PC-9 (cell line): ENCODE results near the gene SEZ6L. TPM values are rescaled to one million over a fixed set of nuclear protein-coding genes. Genes with fewer than 3 reads are reported as not detected.
A peak's percentile ranks its signal among the peaks of the same experiment; 100 is the strongest.

ENCODE experiments used
- BruUV-seq: library from RNA; stranded (reverse); fragments of 400-500 nt; replicated peaks from 2 replicates; lab custom pipeline; 2021; lab: Mats Ljungman, UMichigan
- CTCF ChIA-PET: fragments of 300-600 bp; sonication (Branson Sonifier 250); formaldehyde crosslinking; loops from one replicate; lab custom pipeline; 2022; ENCODE audit warnings: antibody characterized with exemption; lab: Charles Lee
- POLR2A ChIA-PET: fragments of 300-600 bp; sonication (Branson Sonifier 250); formaldehyde crosslinking; loops from one replicate; lab custom pipeline; 2022; ENCODE audit warnings: antibody characterized with exemption; ENCODE audit not compliant: unreplicated experiment; lab: Charles Lee
- DNase-seq, 2 experiments: peaks; one replicate each; pipeline versions ENCODE4 v3.0.0 to v3.0.0-alpha.2; 2015 to 2022; ENCODE audit warnings: mixed read lengths in 1 of 2
- H2AFZ ChIP-seq: fragments of 200-600 bp; sonication (generic); 2 replicates; pipeline ENCODE4 v1.8.1; 2017; ENCODE audit warnings: antibody characterized with exemption
- H3F3A ChIP-seq: fragments of 200-600 bp; sonication (generic); 2 replicates; pipeline ENCODE4 v1.8.1; 2017; ENCODE audit warnings: antibody characterized with exemption, mild to moderate bottlenecking, low read depth; ENCODE audit not compliant: insufficient read depth
- H3K27ac ChIP-seq: fragments of 200-600 bp; sonication (generic); 2 replicates; pipeline ENCODE4 v1.6.1; 2016; ENCODE audit warnings: mixed run types
- H3K27me3 ChIP-seq: fragments of 200-600 bp; sonication (generic); 2 replicates; pipeline ENCODE4 v1.6.1; 2016; ENCODE audit warnings: low read depth, mixed run types; ENCODE audit not compliant: insufficient read depth
- H3K36me3 ChIP-seq: fragments of 200-600 bp; sonication (generic); 2 replicates; pipeline ENCODE4 v1.6.1; 2016; ENCODE audit warnings: low read depth, mixed run types
- H3K4me1 ChIP-seq: fragments of 200-600 bp; sonication (generic); replicated peaks from 2 replicates; pipeline ENCODE4 v1.6.1; 2016; ENCODE audit warnings: mixed run types; ENCODE audit not compliant: insufficient read depth
- H3K4me2 ChIP-seq: fragments of 200-600 bp; sonication (generic); 2 replicates; pipeline ENCODE4 v1.6.1; 2017; ENCODE audit warnings: mixed run types
- H3K4me3 ChIP-seq: fragments of 200-600 bp; sonication (generic); 2 replicates; pipeline ENCODE4 v1.6.1; 2016; ENCODE audit warnings: mixed run types
- H3K79me2 ChIP-seq: fragments of 200-600 bp; sonication (generic); 2 replicates; pipeline ENCODE4 v1.6.1; 2017; ENCODE audit warnings: low read depth, mixed run types
- H3K9me2 ChIP-seq: fragments of 200-600 bp; sonication (generic); 2 replicates; pipeline ENCODE4 v1.8.1; 2017; ENCODE audit warnings: mild to moderate bottlenecking; ENCODE audit not compliant: insufficient read depth
- H3K9me3 ChIP-seq: fragments of 200-600 bp; sonication (generic); 2 replicates; pipeline ENCODE4 v1.8.1; 2016; ENCODE audit warnings: low read depth; ENCODE audit not compliant: insufficient read depth
- H4K20me1 ChIP-seq: fragments of 200-600 bp; sonication (generic); 2 replicates; pipeline ENCODE4 v1.8.1; 2017; ENCODE audit not compliant: insufficient read depth
- CTCF ChIP-seq: fragments of 200-600 bp; sonication (generic); conservative IDR thresholded peaks from 2 replicates; pipeline ENCODE4 v1.6.1; 2017; ENCODE audit warnings: mixed run types, antibody characterized with exemption, mild to moderate bottlenecking, moderate library complexity
- EZH2 ChIP-seq: fragments of 200-600 bp; sonication (generic); IDR thresholded peaks from 2 replicates; pipeline ENCODE4 v1.8.0; 2017; ENCODE audit warnings: antibody characterized with exemption, low read depth
- intact Hi-C: fragments of 100-400 bp; cut with micrococcal nuclease; formaldehyde crosslinking; loops from one replicate; pipeline ENCODE4 v1.10.0; 2022; ENCODE audit not compliant: unreplicated experiment
- total RNA-seq: library from RNA; stranded (reverse); gene quantifications from 2 replicates; pipeline ENCODE4 v1.2.3, GENCODE V29; 2021

SEZ6L gene
- total RNA-seq, 1 experiment from 2014 or later = not detected

DNA sequence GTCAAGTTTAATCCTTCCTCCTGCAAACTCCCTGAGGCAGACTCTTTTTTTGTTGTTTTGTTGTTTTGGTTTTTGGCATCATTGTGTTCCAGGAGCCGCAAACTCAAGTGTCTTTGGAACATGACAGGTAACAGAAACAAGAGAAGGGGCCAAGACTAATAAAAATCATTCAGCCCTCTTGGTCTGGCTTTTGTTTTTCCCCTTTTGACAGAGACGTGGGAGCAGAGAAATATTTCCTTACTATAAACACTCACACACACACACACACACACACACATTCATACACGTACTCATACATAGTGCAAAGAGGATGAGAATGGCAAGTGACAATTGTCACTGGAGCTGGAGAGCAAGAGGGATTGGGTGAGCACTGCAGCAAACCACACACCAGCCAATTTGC, 249.4 kb downstream of the SEZ6L start:
- H3K4me1 ChIP-seq = no peaks in the 10 kb centered on the region
- H3K4me3 ChIP-seq = no peak overlapping the region
- H3K9me3 ChIP-seq = peaks cover 11% of the 10 kb centered on the region
- H3K4me2 ChIP-seq = no peak overlapping the region
- no TSS peak for BruUV-seq
- no peaks in the 10 kb centered on the region for H3F3A ChIP-seq
- H3K79me2 ChIP-seq = no peaks in the 10 kb centered on the region
- no peaks in the 10 kb centered on the region for H3K9me2 ChIP-seq
- CTCF ChIA-PET = no interaction called here
- H2AFZ ChIP-seq = no peak overlapping the region
- H3K27ac ChIP-seq = no peak overlapping the region
- TF ChIP-seq EZH2 (no peak), CTCF (no peak)
- H3K27me3 ChIP-seq = peaks cover 94% of the 10 kb centered on the region
- DNase-seq = no peak
- POLR2A ChIA-PET = no interaction called here
- no peaks in the 10 kb centered on the region for H4K20me1 ChIP-seq
- intact Hi-C loops = no loop called here
- no peaks in the 10 kb centered on the region for H3K36me3 ChIP-seq

- H4K20me1 ChIP-seq = no peaks in the 10 kb centered on the region
- H2AFZ ChIP-seq = no peak overlapping the region
- no peaks in the 10 kb centered on the region for H3F3A ChIP-seq
- POLR2A ChIA-PET = no interaction called here
- H3K9me3 ChIP-seq = peaks cover 12% of the 10 kb centered on the region
- CTCF ChIA-PET = no interaction called here
- H3K4me3 ChIP-seq = no peak overlapping the region
- TF ChIP-seq CTCF (no peak), EZH2 (no peak)
- H3K79me2 ChIP-seq = no peaks in the 10 kb centered on the region
- no TSS peak for BruUV-seq
- no peak overlapping the region for H3K27ac ChIP-seq
- H3K36me3 ChIP-seq = no peaks in the 10 kb centered on the region
- H3K27me3 ChIP-seq = peaks cover 76% of the 10 kb centered on the region
- H3K9me2 ChIP-seq = no peaks in the 10 kb centered on the region
- DNase-seq = no peak
- intact Hi-C loops = no loop called here
- H3K4me2 ChIP-seq = no peak overlapping the region
- no peaks in the 10 kb centered on the region for H3K4me1 ChIP-seq
Measured at GRCh38 chr22:26426924-26427323, 257.7 kb downstream of the SEZ6L start.

GRCh38 chr22:26428515-26429457, 259.5 kb downstream of the SEZ6L start, which contains the start of gene ASPHD2:
TSS of gene ASPHD2 (plus strand) at chr22:26429260. CDS start at chr22:26433616, 4,356 bp downstream.
- Histone ChIP-seq H3F3A (no peaks in the 10 kb centered on the region), H2AFZ (peak within 1 kb of the TSS; percentile 79), H3K4me2 (peak within 1 kb of the TSS; percentile 83), H3K79me2 (no peaks in the 10 kb centered on the region), H3K27me3 (peaks cover 67% of the 10 kb centered on the region), H3K27ac (no peak within 1 kb of the TSS), H4K20me1 (no peaks in the 10 kb centered on the region; the same call in 1 of the 2 replicates), H3K9me3 (no peaks in the 10 kb centered on the region), H3K9me2 (no peaks in the 10 kb centered on the region), H3K36me3 (no peaks in the 10 kb centered on the region), H3K4me1 (no peaks in the 10 kb centered on the region), H3K4me3 (peak within 1 kb of the TSS; percentile 62; the same call in 1 of the 2 replicates)
- CTCF ChIA-PET = no interaction called here
- TF ChIP-seq EZH2 (no peak), CTCF (no peak)
- DNase-seq = peak in 1 of 2 experiments; percentile 34
- intact Hi-C loops = no loop called here
- POLR2A ChIA-PET = no interaction called here
- BruUV-seq = no TSS peak
